ENCODE data around the gene STARD10.

STARD10 gene

DNA sequence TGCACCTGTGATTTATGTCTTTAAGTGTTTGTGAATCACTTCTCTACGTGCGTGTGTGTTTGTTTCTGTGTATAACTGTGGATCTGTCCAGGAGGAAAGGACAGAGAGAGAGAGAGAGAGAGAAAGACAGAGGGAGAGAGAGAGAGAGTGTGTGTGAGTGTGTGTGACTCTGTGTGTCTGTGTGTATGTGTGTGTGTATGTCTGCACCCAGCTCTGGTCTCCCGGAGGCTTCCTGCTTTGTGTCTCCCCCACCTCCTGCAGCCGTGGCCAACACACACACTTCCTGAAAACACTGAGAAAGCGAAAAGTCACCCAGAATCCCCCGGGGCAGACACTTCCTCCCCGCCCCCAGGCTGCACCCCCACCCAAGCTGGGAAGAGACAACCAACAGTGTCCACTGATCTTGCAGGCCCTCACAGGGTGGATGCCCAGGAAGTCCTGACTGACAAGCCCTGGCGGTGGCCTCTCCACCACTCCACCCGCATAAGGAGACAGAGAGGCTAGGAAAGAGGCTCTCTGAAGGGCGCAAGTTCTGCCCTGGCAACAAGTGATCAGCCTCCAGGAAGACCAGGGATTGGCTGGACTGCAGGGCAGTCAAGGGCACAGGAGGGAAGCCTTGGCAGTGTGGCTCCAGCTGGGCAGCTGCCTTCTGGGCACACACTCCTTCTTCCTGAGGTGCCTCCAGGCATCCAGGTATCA lies 71.6 kb downstream of the STARD10 start:
- H3K4me3 ChIP-seq (ENCODE audit: low read depth, low read length): no peak overlapping the region
- H3K9ac ChIP-seq (ENCODE audit: low read depth, low read length): no peak overlapping the region
- no peaks in the 10 kb centered on the region for H3K4me1 ChIP-seq (ENCODE audit: control insufficient read depth, insufficient read depth, low read length)

GRCh38 chr11:72721689-72722049 lies 72.2 kb downstream of the STARD10 start:
- H3K9ac ChIP-seq (ENCODE audit: low read depth, low read length): no peak overlapping the region
- H3K36me3 ChIP-seq (ENCODE audit: control insufficient read depth, insufficient read depth, low read length): peaks cover 20% of the 10 kb centered on the region
- no peaks in the 10 kb centered on the region for H3K4me1 ChIP-seq (ENCODE audit: control insufficient read depth, insufficient read depth, low read length)
- H3K4me3 ChIP-seq (ENCODE audit: low read depth, low read length): no peak overlapping the region
- H3K27me3 ChIP-seq (ENCODE audit: control insufficient read depth, insufficient read depth, low read length): no peaks in the 10 kb centered on the region
- no peaks in the 10 kb centered on the region for H3K9me3 ChIP-seq (ENCODE audit: control insufficient read depth, insufficient read depth, low read length)

More for the DNA sequence above, 71.6 kb downstream of the STARD10 start:
- no peaks in the 10 kb centered on the region for H3K9me3 ChIP-seq (ENCODE audit: control insufficient read depth, insufficient read depth, low read length)
- H3K27me3 ChIP-seq (ENCODE audit: control insufficient read depth, insufficient read depth, low read length): no peaks in the 10 kb centered on the region
- peaks cover 20% of the 10 kb centered on the region for H3K36me3 ChIP-seq (ENCODE audit: control insufficient read depth, insufficient read depth, low read length)

DNA sequence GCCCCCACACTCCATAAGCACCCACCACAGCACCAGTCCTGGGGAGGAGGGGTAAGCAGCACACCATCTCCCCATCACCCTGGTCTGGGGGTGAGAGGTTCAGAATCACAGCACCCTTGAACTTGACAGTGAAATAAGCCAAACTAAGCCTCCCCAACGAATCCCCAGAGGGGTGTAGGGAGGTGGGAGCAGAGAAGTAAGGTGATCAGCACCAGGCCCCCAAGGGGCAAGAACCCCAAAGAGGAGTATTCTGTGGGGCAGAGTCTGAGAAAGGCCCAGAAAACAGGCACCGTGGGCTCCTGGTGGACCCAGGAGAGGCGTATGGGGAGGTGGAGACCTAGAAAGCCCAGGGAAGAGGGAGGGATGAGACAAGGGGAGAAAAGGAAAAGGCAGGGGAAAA lies 72.6 kb downstream of the STARD10 start:
- peak overlapping the region; percentile 12 for H3K9ac ChIP-seq (ENCODE audit: low read depth, low read length)
- peaks cover 19% of the 10 kb centered on the region for H3K36me3 ChIP-seq (ENCODE audit: control insufficient read depth, insufficient read depth, low read length)
- H3K4me3 ChIP-seq (ENCODE audit: low read depth, low read length): no peak overlapping the region
- H3K27me3 ChIP-seq (ENCODE audit: control insufficient read depth, insufficient read depth, low read length): no peaks in the 10 kb centered on the region
- H3K4me1 ChIP-seq (ENCODE audit: control insufficient read depth, insufficient read depth, low read length): no peaks in the 10 kb centered on the region
- no peaks in the 10 kb centered on the region for H3K9me3 ChIP-seq (ENCODE audit: control insufficient read depth, insufficient read depth, low read length)

DNA sequence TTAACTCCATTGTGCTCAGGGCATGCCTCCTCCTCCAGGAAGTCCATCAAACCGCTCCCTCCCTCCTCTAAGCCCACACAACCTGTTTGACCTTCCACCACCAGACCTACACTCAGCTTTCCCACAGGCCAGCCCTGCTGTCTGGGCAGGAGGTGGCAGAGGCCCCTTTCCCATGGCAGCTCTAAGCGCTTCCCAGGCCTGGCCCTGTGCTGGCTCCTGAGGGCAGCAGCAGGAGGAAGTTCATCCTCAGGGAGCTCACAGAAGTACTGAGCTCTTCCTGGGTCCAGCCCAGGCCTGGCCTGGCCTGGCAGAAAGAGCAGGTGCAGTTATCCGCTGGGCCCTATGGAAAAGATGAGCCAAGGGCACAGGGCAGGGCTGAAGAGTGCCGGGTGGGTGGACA lies 73.1 kb downstream of the STARD10 start:
- Histone ChIP-seq H3K4me1 (ENCODE audit: control insufficient read depth, insufficient read depth, low read length) (no peaks in the 10 kb centered on the region), H3K9ac (ENCODE audit: low read depth, low read length) (peak overlapping the region; percentile 12), H3K9me3 (ENCODE audit: control insufficient read depth, insufficient read depth, low read length) (no peaks in the 10 kb centered on the region), H3K4me3 (ENCODE audit: low read depth, low read length) (no peak overlapping the region), H3K36me3 (ENCODE audit: control insufficient read depth, insufficient read depth, low read length) (peaks cover 17% of the 10 kb centered on the region), H3K27me3 (ENCODE audit: control insufficient read depth, insufficient read depth, low read length) (no peaks in the 10 kb centered on the region)

DNA sequence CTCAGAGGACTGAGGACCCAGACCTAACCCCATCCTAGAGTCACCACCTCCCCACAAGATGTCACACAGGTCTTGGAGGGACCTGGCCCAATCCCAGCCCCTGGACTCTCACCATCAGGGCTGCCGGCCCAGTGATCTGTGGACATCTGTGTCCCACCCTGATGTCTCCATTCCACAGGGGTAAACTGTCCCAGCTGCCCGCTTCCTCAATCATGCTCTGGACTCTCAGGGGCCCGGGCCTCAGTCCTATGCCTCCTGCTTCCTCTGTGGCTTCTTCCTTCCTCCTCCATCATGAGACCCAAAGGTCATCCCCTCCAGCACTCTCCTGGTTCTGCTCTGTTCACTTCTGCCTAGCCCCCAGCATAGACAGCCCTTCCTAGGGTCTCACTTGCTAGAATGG lies 73.8 kb downstream of the STARD10 start:
- Histone ChIP-seq H3K4me3 (ENCODE audit: low read depth, low read length) (no peak overlapping the region), H3K4me1 (ENCODE audit: control insufficient read depth, insufficient read depth, low read length) (no peaks in the 10 kb centered on the region), H3K36me3 (ENCODE audit: control insufficient read depth, insufficient read depth, low read length) (peaks cover 17% of the 10 kb centered on the region), H3K9me3 (ENCODE audit: control insufficient read depth, insufficient read depth, low read length) (no peaks in the 10 kb centered on the region), H3K9ac (ENCODE audit: low read depth, low read length) (no peak overlapping the region), H3K27me3 (ENCODE audit: control insufficient read depth, insufficient read depth, low read length) (no peaks in the 10 kb centered on the region)

DNA sequence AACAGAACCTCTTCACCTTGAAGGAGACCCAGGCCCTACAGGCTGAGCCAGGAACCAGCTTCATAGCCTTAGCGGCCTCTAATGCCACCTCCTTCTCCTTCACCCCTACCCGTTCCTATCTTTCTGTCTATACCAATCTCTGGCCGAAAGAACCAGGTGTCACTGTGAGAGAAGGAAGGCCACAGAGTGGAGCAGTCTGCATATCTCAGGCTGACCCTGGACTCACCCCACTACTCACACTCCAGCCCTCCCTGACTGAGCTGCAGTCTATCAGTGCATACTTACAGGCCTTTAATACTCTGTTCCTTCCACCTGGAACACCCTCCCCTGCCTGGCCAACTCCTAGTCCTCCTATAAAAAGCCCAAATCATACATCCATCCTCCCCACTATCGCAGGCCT lies 74.3 kb downstream of the STARD10 start:
- H3K4me1 ChIP-seq (ENCODE audit: control insufficient read depth, insufficient read depth, low read length): no peaks in the 10 kb centered on the region
- H3K9me3 ChIP-seq (ENCODE audit: control insufficient read depth, insufficient read depth, low read length): no peaks in the 10 kb centered on the region
- no peak overlapping the region for H3K4me3 ChIP-seq (ENCODE audit: low read depth, low read length)
- H3K36me3 ChIP-seq (ENCODE audit: control insufficient read depth, insufficient read depth, low read length): peaks cover 17% of the 10 kb centered on the region
- H3K27me3 ChIP-seq (ENCODE audit: control insufficient read depth, insufficient read depth, low read length): no peaks in the 10 kb centered on the region
- H3K9ac ChIP-seq (ENCODE audit: low read depth, low read length): no peak overlapping the region

DNA sequence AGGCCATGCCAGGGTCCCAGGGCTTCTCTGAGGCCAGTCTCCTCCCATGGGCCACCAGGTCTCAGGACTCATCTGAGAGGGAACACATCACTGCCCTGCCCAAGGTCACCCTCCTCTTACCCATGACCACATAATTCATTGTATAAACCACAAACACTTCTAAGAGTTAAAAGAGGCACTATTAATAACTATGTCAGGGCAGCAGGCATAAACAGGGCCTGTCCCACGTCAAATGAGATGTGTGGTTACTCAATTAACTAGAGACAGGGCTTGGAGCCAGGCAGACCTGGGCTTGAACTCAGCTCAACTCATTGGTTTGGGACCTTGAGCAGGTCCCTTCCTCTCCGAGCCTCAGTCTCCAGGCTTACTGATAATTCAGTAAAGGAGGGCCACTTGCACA lies 74.7 kb downstream of the STARD10 start:
- H3K9me3 ChIP-seq (ENCODE audit: control insufficient read depth, insufficient read depth, low read length): no peaks in the 10 kb centered on the region
- H3K27me3 ChIP-seq (ENCODE audit: control insufficient read depth, insufficient read depth, low read length): no peaks in the 10 kb centered on the region
- no peak overlapping the region for H3K4me3 ChIP-seq (ENCODE audit: low read depth, low read length)
- no peak overlapping the region for H3K9ac ChIP-seq (ENCODE audit: low read depth, low read length)
- H3K4me1 ChIP-seq (ENCODE audit: control insufficient read depth, insufficient read depth, low read length): no peaks in the 10 kb centered on the region
- peaks cover 17% of the 10 kb centered on the region for H3K36me3 ChIP-seq (ENCODE audit: control insufficient read depth, insufficient read depth, low read length)

DNA sequence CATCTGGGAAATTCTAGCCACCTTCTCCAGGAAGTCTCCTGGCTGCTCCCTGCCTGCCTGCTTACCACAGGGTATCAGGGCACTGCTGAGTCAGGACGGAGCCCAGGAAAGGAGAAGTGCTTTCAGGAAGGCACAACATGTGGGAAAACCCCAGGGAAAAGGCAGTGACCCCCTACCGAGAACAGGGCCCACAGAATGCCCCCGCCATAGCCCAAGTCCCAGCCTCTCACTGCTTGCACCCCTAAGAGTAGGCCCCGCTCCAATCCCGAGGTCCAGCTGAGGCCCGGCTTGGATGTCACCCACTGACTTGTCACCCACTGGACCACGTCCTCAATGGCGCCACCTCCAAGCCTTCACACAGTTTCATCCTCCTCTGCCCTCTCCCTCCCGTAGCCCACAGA lies 75.7 kb downstream of the STARD10 start:
- H3K27me3 ChIP-seq (ENCODE audit: control insufficient read depth, insufficient read depth, low read length): no peaks in the 10 kb centered on the region
- H3K4me1 ChIP-seq (ENCODE audit: control insufficient read depth, insufficient read depth, low read length): no peaks in the 10 kb centered on the region
- H3K9me3 ChIP-seq (ENCODE audit: control insufficient read depth, insufficient read depth, low read length): no peaks in the 10 kb centered on the region
- peaks cover 14% of the 10 kb centered on the region for H3K36me3 ChIP-seq (ENCODE audit: control insufficient read depth, insufficient read depth, low read length)
- no peak overlapping the region for H3K9ac ChIP-seq (ENCODE audit: low read depth, low read length)
- H3K4me3 ChIP-seq (ENCODE audit: low read depth, low read length): no peak overlapping the region

DNA sequence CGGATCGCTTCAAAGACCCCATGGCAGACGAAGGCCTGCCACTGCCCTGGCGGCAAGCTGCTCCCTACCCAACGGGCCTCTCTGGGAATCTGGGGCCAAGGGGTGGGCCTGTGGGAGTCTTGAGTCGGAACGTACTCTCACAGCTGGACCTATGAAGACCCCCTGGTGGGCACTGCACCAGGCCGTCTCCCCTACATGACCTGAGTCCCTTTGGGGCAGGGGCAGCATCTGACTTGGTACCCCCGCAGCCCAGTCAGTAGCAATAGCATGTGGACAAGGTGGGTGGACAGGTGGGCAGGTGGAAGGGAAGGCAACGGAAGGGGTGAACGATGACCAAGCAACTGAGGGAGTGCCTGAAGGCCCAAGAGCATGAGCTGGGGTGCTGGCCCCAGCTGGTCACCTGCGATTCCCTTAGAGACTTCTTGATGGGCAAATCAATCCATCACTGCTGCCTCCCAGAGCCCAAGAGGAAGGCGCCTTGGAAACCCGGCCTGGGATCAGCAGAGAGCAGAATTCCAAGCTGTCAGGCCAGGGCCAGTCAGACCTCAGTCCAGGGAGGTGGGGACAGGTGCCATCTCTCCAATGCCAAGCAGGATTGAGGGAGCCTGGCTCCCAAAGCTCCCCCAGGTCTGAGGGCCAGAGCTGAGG lies 76.9 kb downstream of the STARD10 start:
- no peaks in the 10 kb centered on the region for H3K27me3 ChIP-seq (ENCODE audit: control insufficient read depth, insufficient read depth, low read length)

GRCh38 chr11:72716290-72716689 lies 77.6 kb downstream of the STARD10 start:
- no peak overlapping the region for H3K9ac ChIP-seq (ENCODE audit: low read depth, low read length)
- no peaks in the 10 kb centered on the region for H3K4me1 ChIP-seq (ENCODE audit: control insufficient read depth, insufficient read depth, low read length)
- no peaks in the 10 kb centered on the region for H3K9me3 ChIP-seq (ENCODE audit: control insufficient read depth, insufficient read depth, low read length)
- no peak overlapping the region for H3K4me3 ChIP-seq (ENCODE audit: low read depth, low read length)
- peaks cover 10% of the 10 kb centered on the region for H3K36me3 ChIP-seq (ENCODE audit: control insufficient read depth, insufficient read depth, low read length)
- no peaks in the 10 kb centered on the region for H3K27me3 ChIP-seq (ENCODE audit: control insufficient read depth, insufficient read depth, low read length)

More for the DNA sequence above, 76.9 kb downstream of the STARD10 start:
- Histone ChIP-seq H3K9ac (ENCODE audit: low read depth, low read length) (no peak overlapping the region), H3K9me3 (ENCODE audit: control insufficient read depth, insufficient read depth, low read length) (no peaks in the 10 kb centered on the region), H3K4me3 (ENCODE audit: low read depth, low read length) (no peak overlapping the region), H3K4me1 (ENCODE audit: control insufficient read depth, insufficient read depth, low read length) (no peaks in the 10 kb centered on the region), H3K36me3 (ENCODE audit: control insufficient read depth, insufficient read depth, low read length) (peaks cover 14% of the 10 kb centered on the region)

- no peaks in the 10 kb centered on the region for H3K27me3 ChIP-seq (ENCODE audit: control insufficient read depth, insufficient read depth, low read length)
- no peaks in the 10 kb centered on the region for H3K4me1 ChIP-seq (ENCODE audit: control insufficient read depth, insufficient read depth, low read length)
- H3K9ac ChIP-seq (ENCODE audit: low read depth, low read length): no peak overlapping the region
- H3K9me3 ChIP-seq (ENCODE audit: control insufficient read depth, insufficient read depth, low read length): no peaks in the 10 kb centered on the region
- no peak overlapping the region for H3K4me3 ChIP-seq (ENCODE audit: low read depth, low read length)
- H3K36me3 ChIP-seq (ENCODE audit: control insufficient read depth, insufficient read depth, low read length): peaks cover 23% of the 10 kb centered on the region
Measured at GRCh38 chr11:72712841-72713240, 81.0 kb downstream of the STARD10 start.

- Histone ChIP-seq H3K27me3 (ENCODE audit: control insufficient read depth, insufficient read depth, low read length) (no peaks in the 10 kb centered on the region), H3K9ac (ENCODE audit: low read depth, low read length) (no peak overlapping the region), H3K9me3 (ENCODE audit: control insufficient read depth, insufficient read depth, low read length) (no peaks in the 10 kb centered on the region), H3K4me3 (ENCODE audit: low read depth, low read length) (no peak overlapping the region), H3K4me1 (ENCODE audit: control insufficient read depth, insufficient read depth, low read length) (no peaks in the 10 kb centered on the region), H3K36me3 (ENCODE audit: control insufficient read depth, insufficient read depth, low read length) (peaks cover 21% of the 10 kb centered on the region)
Measured at GRCh38 chr11:72712168-72712751, 81.6 kb downstream of the STARD10 start.

Data from iPS-15b (cell line).